NCI-H1092 treated with DMSO at 0.1 percent for 48 hours (cell line): ENCODE measurements around the gene PSMA1.

Experiments
- DNase-seq: peaks from one replicate; lab custom pipeline; 2025; lab: John Stamatoyannopoulos, UW

Gene PSMA1

DNA sequence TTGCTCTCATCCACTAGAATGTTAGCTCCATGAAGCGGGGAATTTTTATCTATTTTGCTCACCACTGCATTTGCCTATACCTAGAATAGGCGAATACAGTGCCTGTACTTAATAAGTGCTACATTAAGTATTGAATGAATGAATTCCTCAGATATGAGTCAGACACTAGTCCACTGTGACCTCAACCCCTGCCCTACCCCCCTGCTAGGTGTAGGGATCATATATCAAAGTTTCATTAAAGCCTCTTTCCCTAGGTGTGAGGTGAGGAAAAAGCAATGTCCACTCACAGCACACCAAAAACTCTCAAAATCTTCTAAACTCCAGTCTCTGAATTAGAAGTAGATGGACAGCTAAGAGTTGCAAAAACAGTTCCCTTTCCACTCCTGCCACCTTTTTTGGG lies 9.8 kb upstream of the PSMA1 start:
- DNase-seq: no peak

DNA sequence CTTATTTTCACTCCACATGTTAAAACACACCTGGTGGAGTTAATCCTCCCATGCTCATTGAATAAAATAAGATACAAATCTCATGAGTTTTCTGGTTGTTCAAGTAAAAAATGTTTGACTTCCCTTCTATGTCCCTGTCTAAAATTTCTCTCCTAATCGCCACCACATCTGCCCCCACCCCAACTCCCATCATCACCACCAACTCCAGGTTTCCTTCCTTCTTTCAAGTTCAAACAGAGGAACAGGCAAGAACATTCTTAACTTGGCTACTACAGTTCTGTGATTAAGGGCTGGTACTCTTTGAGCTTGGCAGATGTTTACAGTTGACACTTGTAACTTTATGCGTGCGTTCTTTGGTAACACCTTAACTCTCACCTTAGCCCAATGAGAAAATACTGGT lies 9.1 kb upstream of the PSMA1 start:
- DNase-seq: no peak

DNA sequence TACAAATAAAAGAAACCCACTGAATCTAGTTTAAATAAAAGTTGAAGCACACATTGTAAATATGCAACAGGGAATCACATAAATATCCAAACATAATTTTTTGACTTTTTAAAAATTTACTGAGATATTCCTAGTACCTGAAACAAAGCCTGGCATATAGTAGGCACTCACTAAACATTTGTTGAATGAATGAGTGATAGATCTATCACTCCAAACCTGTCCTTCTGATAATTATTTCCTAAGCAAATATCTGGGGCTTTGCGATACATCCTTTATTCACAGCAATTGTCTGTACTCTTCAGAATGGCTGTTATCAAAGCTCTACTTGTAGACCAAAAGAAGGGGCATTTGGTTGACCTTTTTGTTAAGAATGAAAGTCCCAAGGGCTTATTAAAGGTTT lies 2.6 kb upstream of the PSMA1 start:
- no peak for DNase-seq

GRCh38 chr11:14522245-14522644 lies 2.1 kb upstream of the PSMA1 start:
- DNase-seq: no peak

DNA sequence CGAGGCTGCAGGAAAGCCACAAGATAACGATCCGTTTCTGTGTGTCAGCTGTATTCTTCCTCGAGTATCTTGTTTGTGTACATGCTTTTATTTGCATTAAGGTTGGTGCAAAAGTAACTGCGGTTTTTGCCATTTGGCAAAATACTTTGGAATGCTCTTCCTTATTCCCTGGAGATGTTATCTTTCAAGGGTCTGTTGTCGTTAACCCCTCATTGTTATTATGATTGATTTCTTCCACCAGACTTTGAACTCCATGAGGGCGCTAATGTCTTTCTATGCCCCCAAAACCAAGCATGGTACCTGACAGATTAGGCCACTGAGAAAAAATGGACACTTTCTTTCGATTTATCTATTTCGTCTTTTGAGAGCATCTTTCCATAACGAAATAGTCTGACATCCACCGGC lies 563 bp upstream of the PSMA1 start:
- no peak for DNase-seq

- DNase-seq: no peak
Measured at GRCh38 chr11:14519597-14519916, 629 bp downstream of the PSMA1 start.

DNA sequence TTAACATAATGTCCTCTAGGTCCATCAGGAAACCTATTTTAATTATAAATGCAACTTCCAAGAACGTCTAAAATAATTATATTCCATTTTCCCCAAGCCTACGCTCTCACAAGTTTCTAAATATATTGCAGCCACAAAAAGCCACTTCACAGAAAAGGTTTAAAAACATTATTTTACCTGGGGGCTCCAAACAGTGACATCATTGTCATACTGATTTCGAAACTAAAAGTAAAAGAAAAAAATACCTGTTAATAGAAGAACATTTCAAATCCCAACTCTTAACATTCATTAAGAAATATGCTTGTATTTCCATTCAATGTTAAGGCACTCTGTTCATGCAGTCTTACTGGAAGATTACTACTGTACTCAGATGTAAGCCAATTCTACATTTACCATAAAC lies 1.4 kb downstream of the PSMA1 start:
- no peak for DNase-seq

DNA sequence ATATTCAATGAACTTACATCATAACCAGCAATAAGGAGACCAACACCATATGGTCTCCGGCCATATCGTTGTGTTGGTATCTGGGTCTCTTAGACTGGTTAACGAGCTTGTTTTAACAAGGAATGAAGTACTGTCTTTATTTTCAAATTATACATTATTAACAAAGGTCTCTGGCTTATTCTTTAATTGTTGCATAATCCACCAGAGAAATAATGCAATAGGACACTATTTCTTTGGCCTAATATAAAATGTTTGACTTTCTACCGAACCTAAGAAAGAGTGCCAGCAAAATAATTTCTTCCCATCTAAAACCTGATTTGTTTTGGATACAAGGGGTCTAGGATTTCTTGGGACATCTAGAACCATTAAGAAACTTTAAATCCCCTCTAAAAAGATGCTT lies 6.4 kb downstream of the PSMA1 start:
- no peak for DNase-seq

DNA sequence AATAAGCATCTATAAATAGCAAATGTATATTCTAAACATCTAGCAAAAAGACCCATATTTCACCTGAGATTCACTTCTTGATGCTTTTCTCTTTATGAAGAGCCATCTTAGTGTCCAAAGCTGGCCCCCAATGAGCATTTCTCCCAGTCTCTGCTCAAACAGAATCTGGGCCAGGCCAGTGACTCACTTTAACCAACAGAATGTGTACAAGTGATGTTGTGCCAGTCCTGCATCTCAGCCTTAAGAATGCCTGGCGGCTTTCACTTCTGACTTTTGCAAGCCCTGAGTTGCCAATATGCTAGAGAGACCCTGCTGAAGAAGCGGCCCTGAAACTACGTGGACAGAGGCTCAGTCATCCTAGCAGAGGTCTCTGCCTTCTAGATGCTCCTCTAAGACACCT lies 13.7 kb downstream of the PSMA1 start:
- DNase-seq: no peak

- no peak for DNase-seq
Measured at GRCh38 chr11:14503023-14503422, 17.2 kb downstream of the PSMA1 start.

- no peak for DNase-seq
Measured at GRCh38 chr11:14502039-14502438, 18.1 kb downstream of the PSMA1 start.

GRCh38 chr11:14500181-14500651 lies 20.0 kb downstream of the PSMA1 start:
- peak; percentile 65 for DNase-seq

DNA sequence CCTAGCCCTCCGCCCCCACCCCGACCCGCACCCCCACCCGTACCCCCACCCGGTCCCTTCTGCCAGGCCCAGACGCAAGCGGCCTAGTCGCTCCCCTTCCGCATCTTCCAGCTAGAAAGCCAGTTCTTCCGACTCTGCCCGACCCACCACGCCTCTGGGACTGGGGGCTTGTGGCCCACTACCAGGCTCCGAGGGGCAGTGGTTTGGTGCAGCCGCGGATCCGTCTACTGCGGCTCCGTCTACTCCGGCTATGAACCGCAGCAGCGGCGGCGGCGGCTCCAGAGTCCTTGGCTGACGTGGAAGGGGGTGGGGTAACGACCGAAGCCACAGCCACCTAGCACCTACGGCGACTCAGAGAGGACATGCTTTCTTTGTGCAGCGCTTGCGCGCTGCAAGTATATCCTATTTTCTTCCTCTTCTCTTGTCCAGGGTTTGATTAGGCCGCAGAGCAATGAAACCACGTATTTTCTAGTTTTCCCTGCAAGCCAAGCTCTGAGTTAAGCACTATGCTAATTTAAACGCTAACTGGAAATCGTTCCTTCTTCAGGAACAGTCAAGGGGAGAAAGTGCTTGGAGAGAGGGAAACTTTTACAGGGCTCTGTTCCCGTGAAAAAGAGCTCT lies 20.5 kb downstream of the PSMA1 start, which contains the start of gene COPB1:
Gene COPB1 (minus strand): TSS at position 252 of the 621 bp plus-strand sequence. CDS start 883 bp downstream, outside the sequence.
- peak; percentile 90 for DNase-seq

DNA sequence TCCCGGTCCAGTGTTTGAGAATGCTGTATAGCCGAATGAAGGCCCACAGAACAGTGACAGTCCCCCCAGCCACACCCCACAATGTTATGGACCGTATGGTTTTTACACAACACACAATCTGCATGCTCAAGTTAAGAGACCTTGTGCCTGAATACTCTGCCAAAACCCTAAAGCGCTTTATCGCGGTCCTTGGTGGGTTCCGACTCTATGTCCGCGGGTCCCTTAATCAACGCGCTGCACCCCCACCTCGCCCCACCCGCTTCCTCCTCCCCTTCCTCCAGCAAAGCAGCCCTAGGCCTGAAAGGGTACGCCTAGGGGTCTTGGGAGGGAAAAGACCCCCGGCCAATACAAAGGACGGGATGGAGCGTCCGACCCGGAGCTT lies 21.0 kb downstream of the PSMA1 start:
- DNase-seq: no peak

DNA sequence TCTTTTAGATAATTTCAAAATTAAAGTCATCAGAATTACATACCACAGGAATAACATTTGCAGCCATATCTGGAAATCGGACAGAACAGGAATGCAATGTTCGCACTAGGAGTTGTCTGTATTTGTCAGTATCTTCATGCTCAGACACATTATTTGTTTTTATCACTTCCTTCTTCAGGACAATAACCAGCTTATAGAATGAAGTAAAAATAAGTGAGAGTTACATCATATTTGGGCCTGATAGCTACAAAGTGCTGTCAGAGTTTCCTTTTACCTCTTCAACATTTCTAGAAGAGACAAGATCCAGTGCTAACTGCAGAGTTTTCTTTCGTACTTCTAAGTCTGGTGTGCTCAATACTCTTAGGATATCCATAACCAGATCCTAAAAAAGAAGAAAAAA lies 39.5 kb downstream of the PSMA1 start:
- no peak for DNase-seq

DNA sequence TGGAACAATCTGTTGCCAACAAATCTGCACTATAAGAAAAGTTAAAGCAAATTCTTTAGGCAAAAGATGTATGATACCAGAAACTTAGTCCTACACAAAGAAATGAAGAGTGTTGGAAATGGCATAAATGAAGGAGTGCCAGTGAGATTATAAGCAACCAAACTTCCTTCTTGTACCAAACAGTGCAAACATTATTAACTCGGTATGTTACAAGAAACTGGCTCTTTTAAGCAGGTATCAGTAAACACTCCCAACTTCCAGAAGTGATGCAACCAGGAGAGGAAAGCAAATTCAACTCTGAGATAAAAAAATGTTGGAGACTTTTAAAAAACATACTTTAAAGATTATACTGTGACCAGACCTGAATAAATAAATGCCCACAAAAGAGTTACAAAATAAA lies 49.1 kb downstream of the PSMA1 start:
- DNase-seq: no peak

GRCh38 chr11:14463623-14464022 lies 56.6 kb downstream of the PSMA1 start:
- no peak for DNase-seq

DNA sequence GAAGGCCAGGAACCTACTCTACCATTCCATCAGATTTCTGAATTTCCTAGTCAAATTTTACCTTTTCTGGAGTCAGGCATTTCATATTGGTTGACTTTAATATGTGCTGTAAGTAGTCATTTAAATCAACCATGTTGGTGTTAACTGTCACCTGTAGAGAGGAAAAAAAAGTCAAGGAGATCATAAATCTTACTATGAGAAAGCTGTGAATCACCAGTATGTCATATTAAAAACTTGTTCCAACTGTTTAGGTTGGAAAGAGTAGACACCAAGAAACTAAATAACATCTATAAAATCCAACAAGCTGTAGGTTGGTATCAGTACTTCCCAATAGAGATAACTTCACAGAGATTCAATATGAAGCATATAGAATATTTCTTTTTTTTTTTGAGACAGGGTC lies 60.0 kb downstream of the PSMA1 start:
- DNase-seq: no peak

GRCh38 chr11:14458377-14458776 lies 61.8 kb downstream of the PSMA1 start:
- no peak for DNase-seq

DNA sequence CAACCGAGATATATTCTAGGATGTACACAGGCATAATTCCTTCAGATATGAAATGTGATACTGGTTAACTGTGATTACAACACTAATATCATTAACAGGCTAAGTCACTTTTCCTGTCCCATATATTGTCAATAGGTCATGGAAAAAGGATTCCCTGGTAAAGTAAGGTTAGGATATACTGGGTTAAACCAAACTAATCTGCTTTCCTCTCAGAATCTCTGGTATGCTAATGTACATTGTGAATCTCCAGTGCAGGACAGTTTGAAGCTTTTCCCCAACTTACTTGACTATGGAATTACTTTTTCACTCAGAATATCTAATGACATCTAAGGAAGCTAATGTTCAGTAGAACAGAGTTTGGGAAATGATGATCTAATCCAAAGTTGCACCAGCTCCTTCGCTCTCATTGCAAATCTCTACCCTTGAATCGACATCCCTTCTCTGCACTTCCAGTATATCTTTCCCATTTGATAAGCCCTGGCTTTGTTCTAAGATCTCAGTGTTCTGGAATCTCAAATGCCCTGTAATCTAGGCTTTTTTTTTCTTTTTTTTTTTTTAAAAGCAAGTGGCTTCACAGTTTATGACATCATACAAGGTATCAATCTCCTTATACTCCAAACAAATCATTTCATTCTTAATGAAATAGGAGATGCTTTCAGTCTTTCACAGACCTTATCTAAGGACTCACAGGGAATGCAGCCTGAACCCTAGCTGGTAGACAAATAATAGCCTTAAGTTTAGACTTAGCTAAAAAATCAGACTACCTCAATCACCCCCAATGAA lies 64.3 kb downstream of the PSMA1 start:
- DNase-seq: no peak
